Activated CD4-positive, alpha-beta memory T cell treated with anti-CD3 and anti-CD28 coated beads, Interleukin-2, amount 10 ng/mL, durations not matched to agents 7 days and 5 days (primary cell): ENCODE measurements around the gene KLHL33. TPM values are rescaled to one million over a fixed set of nuclear protein-coding genes. Genes with fewer than 3 reads are reported as not detected.
A peak's percentile ranks its signal among the peaks of the same experiment; 100 is the strongest.
"Not testable (repeated sequence)": the region's sequence is repeated elsewhere in the genome, so short reads cannot be mapped to it uniquely, and the experiment has no call there.

Experiments
- CTCF ChIA-PET: fragments of 350-600 bp; sonication (Branson Sonifier 250); formaldehyde crosslinking; loops from one replicate; lab custom pipeline; 2021; ENCODE audit warnings: antibody characterized with exemption, inconsistent platforms; lab: Charles Lee
- POLR2A ChIA-PET: fragments of 350-600 bp; sonication (Branson Sonifier 250); formaldehyde crosslinking; loops from one replicate; lab custom pipeline; 2021; ENCODE audit warnings: antibody characterized with exemption; lab: Charles Lee
- DNase-seq: peaks from one replicate; pipeline ENCODE4 v3.0.0-alpha.2; 2020
- H3K27ac Mint-ChIP-seq: one replicate; pipeline ENCODE4 v1.8.0; 2021; ENCODE audit warnings: mild to moderate bottlenecking, mixed read lengths
- H3K27me3 Mint-ChIP-seq: one replicate; pipeline ENCODE4 v1.8.0; 2021; ENCODE audit warnings: mixed read lengths
- H3K36me3 Mint-ChIP-seq: one replicate; pipeline ENCODE4 v1.8.0; 2021; ENCODE audit warnings: low read depth, mixed read lengths
- H3K4me1 Mint-ChIP-seq: one replicate; pipeline ENCODE4 v1.8.0; 2021; ENCODE audit warnings: mixed read lengths
- H3K4me3 Mint-ChIP-seq: one replicate; pipeline ENCODE4 v1.8.0; 2021; ENCODE audit warnings: mild to moderate bottlenecking, mixed read lengths
- H3K9me3 Mint-ChIP-seq: one replicate; pipeline ENCODE4 v1.8.0; 2021; ENCODE audit warnings: mixed read lengths
- total RNA-seq, 2 experiments: library from RNA; stranded (reverse); gene quantifications; one replicate each; pipeline ENCODE4 v1.2.3, GENCODE V29; 2021

KLHL33 gene
- total RNA-seq, 2 experiments from 2014 or later = 0.05 TPM; not detected in 1

- Mint-ChIP-seq H3K4me3 (peak overlapping the region; percentile 88), H3K4me1 (peaks cover 36% of the 10 kb centered on the region), H3K36me3 (peaks cover 39% of the 10 kb centered on the region), H3K27ac (peak overlapping the region; percentile 91), H3K27me3 (no peaks in the 10 kb centered on the region), H3K9me3 (no peaks in the 10 kb centered on the region)
- ChIA-PET POLR2A (interaction anchor here (1.1 to 6.1 kb wide), 9 partner anchors 8 to 145 kb away, joined by 4 to 95 read pairs (median 18); partner anchors contain the start of genes APEX1, OSGEP, PARP2 and PIP4P1), CTCF (interaction anchor here (1.2 to 3.4 kb wide), 4 partner anchors 18 to 145 kb away, joined by 3 to 13 read pairs (median 8); no protein-coding TSS in a partner anchor)
- no peak for DNase-seq
Measured at GRCh38 chr14:20468764-20469241, 32.8 kb upstream of the KLHL33 start.

- POLR2A ChIA-PET = interaction anchor here (1.0 to 6.3 kb wide), 16 partner anchors 8 to 223 kb away, joined by 3 to 76 read pairs (median 6); partner anchors contain the start of genes PARP2, PNP, RNASE4 and TEP1
- Mint-ChIP-seq H3K9me3 (no peaks in the 10 kb centered on the region), H3K4me1 (peaks cover 39% of the 10 kb centered on the region), H3K27me3 (no peaks in the 10 kb centered on the region), H3K4me3 (peak within 1 kb of the TSS; percentile 97), H3K27ac (peak within 1 kb of the TSS; percentile 90), H3K36me3 (peaks cover 26% of the 10 kb centered on the region)
- CTCF ChIA-PET = interaction anchor here (0.6 to 2.5 kb wide), 14 partner anchors 8 to 220 kb away, joined by 3 to 22 read pairs (median 3); partner anchors contain the start of genes PARP2 and PNP
- peak; percentile 98 for DNase-seq
Measured at GRCh38 chr14:20461225-20462141, 25.5 kb upstream of the KLHL33 start, which contains the start of gene PIP4P1. TSS of gene PIP4P1 (minus strand) at chr14:20461434. CDS start at chr14:20461325, 109 bp downstream.

- Mint-ChIP-seq H3K36me3 (peaks cover 26% of the 10 kb centered on the region), H3K4me1 (peaks cover 39% of the 10 kb centered on the region), H3K27ac (peak overlapping the region; percentile 90), H3K9me3 (no peaks in the 10 kb centered on the region), H3K27me3 (no peaks in the 10 kb centered on the region), H3K4me3 (peak overlapping the region; percentile 97)
- ChIA-PET CTCF (interaction anchor here (0.6 to 2.5 kb wide), 10 partner anchors 8 to 221 kb away, joined by 3 to 22 read pairs (median 3); partner anchors contain the start of gene PARP2), POLR2A (interaction anchor here (1.0 to 6.3 kb wide), 15 partner anchors 8 to 223 kb away, joined by 3 to 76 read pairs (median 6); partner anchors contain the start of genes PARP2, PNP, RNASE4 and TEP1)
- DNase-seq = peak; percentile 60
Measured at GRCh38 chr14:20460458-20461224, 24.7 kb upstream of the KLHL33 start.

GRCh38 chr14:20458031-20458789 lies 22.2 kb upstream of the KLHL33 start:
- POLR2A ChIA-PET = interaction anchor here (1.8 to 6.3 kb wide), 2 partner anchors 13 to 152 kb away, joined by 3 to 76 read pairs; partner anchors contain the start of gene PNP

GRCh38 chr14:20456971-20457370 lies 21.0 kb upstream of the KLHL33 start:
- no peak for DNase-seq
- no peak overlapping the region for H3K27ac Mint-ChIP-seq
- no peaks in the 10 kb centered on the region for H3K9me3 Mint-ChIP-seq
- no peak overlapping the region for H3K4me3 Mint-ChIP-seq
- POLR2A ChIA-PET = interaction anchor here (1.0 to 5.5 kb wide), 6 partner anchors 9 to 124 kb away, joined by 3 to 95 read pairs (median 26); partner anchors contain the start of genes CCNB1IP1, PARP2, PNP and TEP1
- H3K4me1 Mint-ChIP-seq = peaks cover 45% of the 10 kb centered on the region
- H3K27me3 Mint-ChIP-seq = no peaks in the 10 kb centered on the region
- CTCF ChIA-PET = interaction anchor here (3.5 kb wide), 1 partner anchor 43 kb away, joined by 36 read pairs; the partner anchor contains the start of gene TEP1
- peaks cover 32% of the 10 kb centered on the region for H3K36me3 Mint-ChIP-seq

More at GRCh38 chr14:20458031-20458789, 22.2 kb upstream of the KLHL33 start:
- Mint-ChIP-seq H3K4me1 (peaks cover 43% of the 10 kb centered on the region), H3K9me3 (no peaks in the 10 kb centered on the region), H3K27ac (no peak overlapping the region), H3K4me3 (no peak overlapping the region), H3K36me3 (peaks cover 26% of the 10 kb centered on the region), H3K27me3 (no peaks in the 10 kb centered on the region)
- CTCF ChIA-PET = no interaction called here
- DNase-seq = no peak

- POLR2A ChIA-PET = interaction anchor here (0.7 to 5.5 kb wide), 23 partner anchors 9 to 227 kb away, joined by 3 to 95 read pairs (median 5); partner anchors contain the start of genes CCNB1IP1, PARP2, PNP and TEP1
- Mint-ChIP-seq H3K36me3 (peaks cover 36% of the 10 kb centered on the region), H3K27ac (no peak overlapping the region), H3K4me1 (peaks cover 40% of the 10 kb centered on the region), H3K9me3 (no peaks in the 10 kb centered on the region), H3K4me3 (no peak overlapping the region), H3K27me3 (no peaks in the 10 kb centered on the region)
- CTCF ChIA-PET = interaction anchor here (0.8 to 3.5 kb wide), 9 partner anchors 15 to 167 kb away, joined by 3 to 36 read pairs (median 5); partner anchors contain the start of genes PARP2, PNP and TEP1
- DNase-seq = no peak
Measured at GRCh38 chr14:20455355-20456300, 19.7 kb upstream of the KLHL33 start.

GRCh38 chr14:20454516-20455354 lies 18.8 kb upstream of the KLHL33 start, which contains the start of the genes APEX1 and OSGEP:
TSS of gene APEX1 (plus strand) at chr14:20455226. CDS start at chr14:20455646, 420 bp downstream.
TSS of gene OSGEP (minus strand) at chr14:20454812. CDS start at chr14:20454683, 129 bp downstream.
- peak; percentile 99 for DNase-seq
- POLR2A ChIA-PET = interaction anchor here (0.7 to 5.5 kb wide), 24 partner anchors 8 to 228 kb away, joined by 3 to 95 read pairs (median 4); partner anchors contain the start of genes CCNB1IP1, PARP2, PNP and TEP1
- peaks cover 33% of the 10 kb centered on the region for H3K4me1 Mint-ChIP-seq
- peaks cover 33% of the 10 kb centered on the region for H3K36me3 Mint-ChIP-seq
- no peaks in the 10 kb centered on the region for H3K9me3 Mint-ChIP-seq
- no peak within 1 kb of the TSS for H3K27ac Mint-ChIP-seq
- no peaks in the 10 kb centered on the region for H3K27me3 Mint-ChIP-seq
- no peak within 1 kb of the TSS for H3K4me3 Mint-ChIP-seq
- CTCF ChIA-PET = interaction anchor here (0.9 to 3.5 kb wide), 9 partner anchors 15 to 168 kb away, joined by 3 to 36 read pairs (median 5); partner anchors contain the start of genes PARP2, PNP and TEP1

- not testable (repeated sequence) for DNase-seq, H3K9me3 Mint-ChIP-seq, H3K27me3 Mint-ChIP-seq
- Mint-ChIP-seq H3K4me3 (peak overlapping the region; percentile 24), H3K36me3 (peaks cover 41% of the 10 kb centered on the region), H3K27ac (peak overlapping the region; percentile 7), H3K4me1 (peaks cover 21% of the 10 kb centered on the region)
- ChIA-PET CTCF (interaction anchor here (0.7 to 1.2 kb wide), 3 partner anchors 9 to 37 kb away, joined by 3 to 6 read pairs (median 4); partner anchors contain the start of gene PIP4P1), POLR2A (interaction anchor here (0.9 to 5.5 kb wide), 4 partner anchors 9 to 110 kb away, joined by 3 to 95 read pairs (median 22); partner anchors contain the start of genes PIP4P1, PNP and TEP1)
Measured at GRCh38 chr14:20452831-20453230, 16.9 kb upstream of the KLHL33 start.

GRCh38 chr14:20446889-20447288 lies 10.9 kb upstream of the KLHL33 start:
- no peaks in the 10 kb centered on the region for H3K9me3 Mint-ChIP-seq
- H3K27me3 Mint-ChIP-seq = no peaks in the 10 kb centered on the region
- POLR2A ChIA-PET = interaction anchor here (0.8 kb wide), 1 partner anchor 8 kb away, joined by 3 read pairs; the partner anchor contains the start of gene APEX1
- no peak overlapping the region for H3K27ac Mint-ChIP-seq
- peaks cover 3% of the 10 kb centered on the region for H3K4me1 Mint-ChIP-seq
- no peak for DNase-seq
- no peak overlapping the region for H3K4me3 Mint-ChIP-seq
- CTCF ChIA-PET = no interaction called here
- H3K36me3 Mint-ChIP-seq = peaks cover 47% of the 10 kb centered on the region
